ENCODE results near the gene TIPIN.
"Not testable (repeated sequence)": the region's sequence is repeated elsewhere in the genome, so short reads cannot be mapped to it uniquely, and the experiment has no call there.

TIPIN gene

GRCh38 chr15:66356077-66356358 is 467 bp downstream of the TIPIN start:
- TF ChIP-seq CTCF (IDR thresholded peaks at IDR 0.05; ENCODE audit: low read depth, low read length) = no peak
- H3K4me3 ChIP-seq (ENCODE audit: low read depth, low read length) = peak overlapping the region; percentile 78

- H3K4me3 ChIP-seq (ENCODE audit: low read depth, low read length) = not testable (repeated sequence)
These were observed 8.0 kb downstream of the TIPIN start for GRCh38 chr15:66348530-66348929.

- no peak overlapping the region for H3K4me3 ChIP-seq (ENCODE audit: low read depth, low read length)
- TF ChIP-seq CTCF (IDR thresholded peaks at IDR 0.05; ENCODE audit: low read depth, low read length) = no peak
These were observed 27.7 kb downstream of the TIPIN start for GRCh38 chr15:66328771-66329170.

GRCh38 chr15:66327736-66328135 is 28.7 kb downstream of the TIPIN start:
- no peak for TF ChIP-seq CTCF (IDR thresholded peaks at IDR 0.05; ENCODE audit: low read depth, low read length)

GRCh38 chr15:66326051-66326450 is 30.4 kb downstream of the TIPIN start:
- no peak overlapping the region for H3K4me3 ChIP-seq (ENCODE audit: low read depth, low read length)
- no peak for TF ChIP-seq CTCF (IDR thresholded peaks at IDR 0.05; ENCODE audit: low read depth, low read length)

More at GRCh38 chr15:66327736-66328135, 28.7 kb downstream of the TIPIN start:
- H3K4me3 ChIP-seq (ENCODE audit: low read depth, low read length) = no peak overlapping the region

GRCh38 chr15:66323312-66323928 is 33.1 kb downstream of the TIPIN start:
- no peak for TF ChIP-seq CTCF (IDR thresholded peaks at IDR 0.05; ENCODE audit: low read depth, low read length)
- H3K4me3 ChIP-seq (ENCODE audit: low read depth, low read length) = no peak overlapping the region

- H3K4me3 ChIP-seq (ENCODE audit: low read depth, low read length) = no peak overlapping the region
- no peak for TF ChIP-seq CTCF (IDR thresholded peaks at IDR 0.05; ENCODE audit: low read depth, low read length)
These were observed 44.3 kb downstream of the TIPIN start for GRCh38 chr15:66312144-66312543.

GRCh38 chr15:66310786-66311185 is 45.7 kb downstream of the TIPIN start:
- no peak for TF ChIP-seq CTCF (IDR thresholded peaks at IDR 0.05; ENCODE audit: low read depth, low read length)

More at GRCh38 chr15:66310786-66311185, 45.7 kb downstream of the TIPIN start:
- no peak overlapping the region for H3K4me3 ChIP-seq (ENCODE audit: low read depth, low read length)
